Raji (cell line): ENCODE data around the gene KCNAB1.

Experiments used
- POLR2A ChIP-seq: IDR thresholded peaks from 2 replicates; pipeline ENCODE4 v1.6.1; 2011; ENCODE audit warnings: low read depth, low read length, control low read depth; ENCODE audit not compliant: insufficient read depth

KCNAB1 gene

GRCh38 chr3:156206157-156206556, 85.8 kb downstream of the KCNAB1 start:
- TF ChIP-seq POLR2A: no peak

- no peak for TF ChIP-seq POLR2A
Measured at GRCh38 chr3:156207802-156208685, 87.7 kb downstream of the KCNAB1 start.

- TF ChIP-seq POLR2A: no peak
Measured at GRCh38 chr3:156209631-156210335, 89.4 kb downstream of the KCNAB1 start.

GRCh38 chr3:156211583-156211982, 91.2 kb downstream of the KCNAB1 start:
- no peak for TF ChIP-seq POLR2A

- no peak for TF ChIP-seq POLR2A
Measured at GRCh38 chr3:156214676-156215075, 94.3 kb downstream of the KCNAB1 start.

GRCh38 chr3:156215751-156216150, 95.4 kb downstream of the KCNAB1 start:
- no peak for TF ChIP-seq POLR2A

- no peak for TF ChIP-seq POLR2A
Measured at GRCh38 chr3:156216216-156216615, 95.8 kb downstream of the KCNAB1 start.

GRCh38 chr3:156216852-156217251, 96.5 kb downstream of the KCNAB1 start:
- no peak for TF ChIP-seq POLR2A

- no peak for TF ChIP-seq POLR2A
Measured at GRCh38 chr3:156217674-156218352, 97.4 kb downstream of the KCNAB1 start.

- TF ChIP-seq POLR2A: no peak
Measured at GRCh38 chr3:156218353-156218744, 98.0 kb downstream of the KCNAB1 start.

- no peak for TF ChIP-seq POLR2A
Measured at GRCh38 chr3:156226676-156227420, 106.5 kb downstream of the KCNAB1 start.

- TF ChIP-seq POLR2A: no peak
Measured at GRCh38 chr3:156227704-156228103, 107.3 kb downstream of the KCNAB1 start.

GRCh38 chr3:156230278-156230900, 110.0 kb downstream of the KCNAB1 start:
- no peak for TF ChIP-seq POLR2A

- TF ChIP-seq POLR2A: no peak
Measured at GRCh38 chr3:156233876-156234275, 113.5 kb downstream of the KCNAB1 start.

- no peak for TF ChIP-seq POLR2A
Measured at GRCh38 chr3:156236556-156237260, 116.3 kb downstream of the KCNAB1 start.

GRCh38 chr3:156240642-156241041, 120.3 kb downstream of the KCNAB1 start:
- no peak for TF ChIP-seq POLR2A
